Breast epithelium (tissue), 4 donors: ENCODE measurements around the gene RTN1. TPM values are rescaled to one million over a fixed set of nuclear protein-coding genes. Genes with fewer than 3 reads are reported as not detected.

Experiments
- DNase-seq, 2 donors: peaks; one replicate each; pipeline ENCODE4 v3.0.0-alpha.2; 2019; ENCODE audit warnings: low spot score in 2 of 2
- H3K27ac ChIP-seq, 2 donors: fragments of 200-600 bp; sonication (generic) in 1 of 2; one replicate each; pipeline ENCODE4 v1.5.1; 2016 to 2019; ENCODE audit warnings: mild to moderate bottlenecking in 1 of 2
- H3K27me3 ChIP-seq, 2 donors: fragments of 200-600 bp; sonication (generic) in 1 of 2; one replicate each; pipeline versions ENCODE4 v1.5.1 to v1.6.0; 2017 to 2019; ENCODE audit warnings: control low read depth in 1 of 2, mild to moderate bottlenecking in 1 of 2
- H3K36me3 ChIP-seq: fragments of 200-600 bp; one replicate; pipeline ENCODE4 v1.5.1; 2019
- H3K4me1 ChIP-seq, 2 donors: fragments of 200-600 bp; sonication (generic); one replicate each; pipeline ENCODE4 v1.5.1; 2016 to 2019; ENCODE audit warnings: control low read depth in 1 of 2
- H3K4me3 ChIP-seq, 3 donors: fragments of 200-600 bp; sonication (generic); 1 replicate in 2 of 3; 2 replicates in 1 of 3; pipeline ENCODE4 v1.5.1; 2016 to 2019; ENCODE audit warnings: mild to moderate bottlenecking in 3 of 3, moderate library complexity in 2 of 3
- H3K9me3 ChIP-seq, 2 donors: fragments of 200-600 bp; sonication (generic) in 1 of 2; one replicate each; pipeline ENCODE4 v1.5.1; 2016 to 2019; ENCODE audit warnings: control low read depth in 1 of 2
- POLR2A ChIP-seq: fragments of 450-650 bp; IDR thresholded peaks from one replicate; pipeline ENCODE4 v1.6.1; 2016; ENCODE audit warnings: antibody characterized with exemption, mild to moderate bottlenecking, moderate library complexity
- POLR2AphosphoS5 ChIP-seq, 3 donors: sonication (generic); formaldehyde crosslinking; IDR thresholded peaks; one replicate each; pipeline ENCODE4 v1.6.1; 2017; ENCODE audit warnings: antibody characterized with exemption in 3 of 3
- intact Hi-C: fragments of 100-400 bp; cut with DNase I; formaldehyde crosslinking; loops from one replicate; pipeline ENCODE4 v1.15.1; 2023; ENCODE audit warnings: low total_unique reads
- total RNA-seq, 3 donors: library from RNA; depleted of rRNA; stranded (reverse); fragments of >200 nt; gene quantifications; one replicate each; pipeline ENCODE4 v1.1.0, GENCODE V29; 2016
- TF ChIP-seq, protein P1 (sequence below), 3 donors: fragments of 450-650 bp; IDR thresholded peaks; one replicate each; pipeline ENCODE4 v1.5.1; 2016 to 2017; ENCODE audit warnings: antibody characterized with exemption in 3 of 3, mild to moderate bottlenecking in 3 of 3, moderate library complexity in 3 of 3

RTN1 gene
- total RNA-seq, 3 donors from 2014 or later = 10.8 to 44.5 (median 17.7) TPM

GRCh38 chr14:59913187-59913586, 42.6 kb upstream of the RTN1 start:
- Histone ChIP-seq H3K27me3 (peaks cover 0 to 7% of the 10 kb centered on the region in 2 donors), H3K4me1 (no peaks in the 10 kb centered on the region), H3K9me3 (no peaks in the 10 kb centered on the region), H3K4me3 (no peak overlapping the region), H3K36me3 (no peaks in the 10 kb centered on the region), H3K27ac (no peak overlapping the region)
- TF ChIP-seq POLR2A (no peak), POLR2AphosphoS5 (IDR thresholded peaks at IDR 0.05) (no peak)
- TF ChIP-seq, protein P1, sequence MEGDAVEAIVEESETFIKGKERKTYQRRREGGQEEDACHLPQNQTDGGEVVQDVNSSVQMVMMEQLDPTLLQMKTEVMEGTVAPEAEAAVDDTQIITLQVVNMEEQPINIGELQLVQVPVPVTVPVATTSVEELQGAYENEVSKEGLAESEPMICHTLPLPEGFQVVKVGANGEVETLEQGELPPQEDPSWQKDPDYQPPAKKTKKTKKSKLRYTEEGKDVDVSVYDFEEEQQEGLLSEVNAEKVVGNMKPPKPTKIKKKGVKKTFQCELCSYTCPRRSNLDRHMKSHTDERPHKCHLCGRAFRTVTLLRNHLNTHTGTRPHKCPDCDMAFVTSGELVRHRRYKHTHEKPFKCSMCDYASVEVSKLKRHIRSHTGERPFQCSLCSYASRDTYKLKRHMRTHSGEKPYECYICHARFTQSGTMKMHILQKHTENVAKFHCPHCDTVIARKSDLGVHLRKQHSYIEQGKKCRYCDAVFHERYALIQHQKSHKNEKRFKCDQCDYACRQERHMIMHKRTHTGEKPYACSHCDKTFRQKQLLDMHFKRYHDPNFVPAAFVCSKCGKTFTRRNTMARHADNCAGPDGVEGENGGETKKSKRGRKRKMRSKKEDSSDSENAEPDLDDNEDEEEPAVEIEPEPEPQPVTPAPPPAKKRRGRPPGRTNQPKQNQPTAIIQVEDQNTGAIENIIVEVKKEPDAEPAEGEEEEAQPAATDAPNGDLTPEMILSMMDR (IDR thresholded peaks at IDR 0.05) = no peak
- intact Hi-C loops = no loop called here
- DNase-seq = no peak

- intact Hi-C loops = no loop called here
- Histone ChIP-seq H3K4me3 (no peak overlapping the region), H3K4me1 (no peaks in the 10 kb centered on the region), H3K9me3 (no peaks in the 10 kb centered on the region), H3K36me3 (no peaks in the 10 kb centered on the region), H3K27me3 (peaks cover 0 to 7% of the 10 kb centered on the region in 2 donors), H3K27ac (no peak overlapping the region)
- DNase-seq = no peak
- no peak for TF ChIP-seq POLR2AphosphoS5 (IDR thresholded peaks at IDR 0.05)
- TF ChIP-seq, protein P1 (IDR thresholded peaks at IDR 0.05) = no peak
- TF ChIP-seq POLR2A = no peak
Measured at GRCh38 chr14:59912443-59912842, 41.9 kb upstream of the RTN1 start.

DNA sequence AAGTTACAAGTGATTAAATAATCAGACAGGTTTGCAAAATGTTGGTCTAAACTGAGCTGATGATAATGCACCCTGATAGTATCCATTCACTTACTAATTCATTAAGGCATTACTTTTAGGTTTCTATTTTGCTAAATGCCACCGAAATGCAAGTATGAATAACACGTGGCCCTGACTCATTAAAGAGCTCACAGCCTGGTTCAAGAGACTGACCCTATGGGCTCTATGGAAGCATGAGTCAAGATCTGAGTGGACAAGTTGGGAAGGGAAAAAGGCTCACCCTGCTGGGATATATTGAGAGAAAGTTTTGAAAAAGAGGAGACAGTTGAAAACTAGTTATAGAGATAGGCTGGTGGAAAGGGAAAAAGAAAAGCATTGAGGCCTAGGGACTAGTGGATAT, 34.6 kb upstream of the RTN1 start:
- H3K36me3 ChIP-seq = no peaks in the 10 kb centered on the region
- no peak for TF ChIP-seq POLR2A
- TF ChIP-seq, protein P1 (IDR thresholded peaks at IDR 0.05) = no peak
- H3K27me3 ChIP-seq = no peaks in the 10 kb centered on the region
- intact Hi-C loops = no loop called here
- no peak overlapping the region for H3K27ac ChIP-seq
- no peaks in the 10 kb centered on the region for H3K9me3 ChIP-seq
- H3K4me1 ChIP-seq = no peaks in the 10 kb centered on the region
- H3K4me3 ChIP-seq = no peak overlapping the region
- DNase-seq = no peak

- Histone ChIP-seq H3K4me1 (no peaks in the 10 kb centered on the region), H3K36me3 (no peaks in the 10 kb centered on the region), H3K27ac (no peak overlapping the region), H3K9me3 (no peaks in the 10 kb centered on the region), H3K27me3 (no peaks in the 10 kb centered on the region), H3K4me3 (no peak overlapping the region)
- DNase-seq = no peak
- intact Hi-C loops = no loop called here
- TF ChIP-seq, protein P1 (IDR thresholded peaks at IDR 0.05) = no peak
- TF ChIP-seq POLR2A (no peak), POLR2AphosphoS5 (IDR thresholded peaks at IDR 0.05) (no peak)
Measured at GRCh38 chr14:59904184-59904583, 33.6 kb upstream of the RTN1 start.

GRCh38 chr14:59900556-59900955, 30.0 kb upstream of the RTN1 start:
- no peaks in the 10 kb centered on the region for H3K4me1 ChIP-seq
- no peaks in the 10 kb centered on the region for H3K27me3 ChIP-seq
- intact Hi-C loops = no loop called here
- TF ChIP-seq POLR2AphosphoS5 (IDR thresholded peaks at IDR 0.05) = no peak
- TF ChIP-seq, protein P1 (IDR thresholded peaks at IDR 0.05) = no peak
- TF ChIP-seq POLR2A = no peak
- no peak overlapping the region for H3K27ac ChIP-seq
- no peaks in the 10 kb centered on the region for H3K9me3 ChIP-seq
- DNase-seq = no peak
- H3K4me3 ChIP-seq = no peak overlapping the region
- no peaks in the 10 kb centered on the region for H3K36me3 ChIP-seq
